Suprapubic skin (tissue), 4 donors: Measurements from ENCODE around the gene SEMA3G. TPM values are rescaled to one million over a fixed set of nuclear protein-coding genes. Genes with fewer than 3 reads are reported as not detected.

Source experiments
- DNase-seq, 2 donors: peaks; one replicate each; pipeline ENCODE4 v3.0.0-alpha.2; 2019; ENCODE audit warnings: low spot score in 2 of 2
- H3K27ac ChIP-seq: fragments of 200-600 bp; sonication (generic); one replicate; pipeline ENCODE4 v1.5.1; 2019
- H3K27me3 ChIP-seq: fragments of 200-600 bp; sonication (generic); one replicate; pipeline ENCODE4 v1.5.1; 2019
- H3K36me3 ChIP-seq: fragments of 200-600 bp; sonication (generic); one replicate; pipeline ENCODE4 v1.5.1; 2019
- H3K4me1 ChIP-seq: fragments of 200-600 bp; sonication (generic); one replicate; pipeline ENCODE4 v1.5.1; 2019
- H3K4me3 ChIP-seq: fragments of 200-600 bp; sonication (generic); one replicate; pipeline ENCODE4 v1.5.1; 2019; ENCODE audit warnings: mild to moderate bottlenecking
- H3K9me3 ChIP-seq: fragments of 200-600 bp; sonication (generic); one replicate; pipeline ENCODE4 v1.5.1; 2019
- CTCF ChIP-seq, 2 donors: fragments of 200-600 bp in 1 of 2; fragments of 450-650 bp in 1 of 2; sonication (generic) in 1 of 2; IDR thresholded peaks; one replicate each; pipeline ENCODE4 v1.5.1; 2016 to 2019; ENCODE audit warnings: antibody characterized with exemption in 2 of 2, mild to moderate bottlenecking in 1 of 2, moderate library complexity in 1 of 2
- EP300 ChIP-seq: sonication (generic); formaldehyde crosslinking; IDR thresholded peaks from one replicate; pipeline ENCODE4 v1.6.1; 2017; ENCODE audit warnings: antibody characterized with exemption
- POLR2A ChIP-seq, 2 donors: fragments of 450-650 bp; IDR thresholded peaks; one replicate each; pipeline ENCODE4 v1.6.1; 2017; ENCODE audit warnings: antibody characterized with exemption in 2 of 2, mild to moderate bottlenecking in 2 of 2, moderate library complexity in 2 of 2
- POLR2AphosphoS5 ChIP-seq, 3 donors: sonication (generic); formaldehyde crosslinking; IDR thresholded peaks; one replicate each; pipeline ENCODE4 v1.6.1; 2017; ENCODE audit warnings: antibody characterized with exemption in 3 of 3
- WGBS: methylation state at CpG from one replicate; pipeline ENCODE4 v1.1.5; 2018; 5-methylcytosine and 5-hydroxymethylcytosine counted together
- total RNA-seq, 4 donors: library from RNA; depleted of rRNA; stranded (reverse); fragments of >200 nt; gene quantifications; one replicate each; pipeline ENCODE4 v1.1.0, GENCODE V29; 2016

The SEMA3G gene
- total RNA-seq, 4 donors from 2014 or later: 14.4 to 44.0 (median 26.5) TPM

GRCh38 chr3:52431459-52432223, 13.3 kb downstream of the SEMA3G start:
- 63% methylated on average over 10 of the region's 10 CpGs for WGBS
- Histone ChIP-seq H3K4me3 (no peak overlapping the region), H3K27ac (peak overlapping the region; percentile 15), H3K36me3 (no peaks in the 10 kb centered on the region), H3K27me3 (no peaks in the 10 kb centered on the region), H3K4me1 (peaks cover 58% of the 10 kb centered on the region), H3K9me3 (no peaks in the 10 kb centered on the region)
- TF ChIP-seq POLR2AphosphoS5 (IDR thresholded peaks at IDR 0.05) (no peak), POLR2A (IDR thresholded peaks at IDR 0.05) (no peak), CTCF (IDR thresholded peaks at IDR 0.05) (no peak), EP300 (no peak)
- peak in 1 of 2 donors; percentile 44 for DNase-seq

- Histone ChIP-seq H3K9me3 (no peaks in the 10 kb centered on the region), H3K27me3 (no peaks in the 10 kb centered on the region), H3K4me1 (peaks cover 49% of the 10 kb centered on the region), H3K27ac (no peak overlapping the region), H3K4me3 (no peak overlapping the region), H3K36me3 (no peaks in the 10 kb centered on the region)
- 95% methylated on average over 9 of the region's 9 CpGs for WGBS
- DNase-seq: peak in 1 of 2 donors; percentile 32
- TF ChIP-seq CTCF (IDR thresholded peaks at IDR 0.05): no peak
Observed at GRCh38 chr3:52430416-52430810, 14.5 kb downstream of the SEMA3G start.

GRCh38 chr3:52429779-52430415, 15.0 kb downstream of the SEMA3G start:
- 91% methylated on average over 7 of the region's 7 CpGs for WGBS
- Histone ChIP-seq H3K9me3 (no peaks in the 10 kb centered on the region), H3K27me3 (no peaks in the 10 kb centered on the region), H3K27ac (no peak overlapping the region), H3K36me3 (no peaks in the 10 kb centered on the region), H3K4me3 (no peak overlapping the region), H3K4me1 (peaks cover 43% of the 10 kb centered on the region)
- TF ChIP-seq CTCF (IDR thresholded peaks at IDR 0.05) (no peak), POLR2AphosphoS5 (IDR thresholded peaks at IDR 0.05) (no peak), EP300 (no peak), POLR2A (IDR thresholded peaks at IDR 0.05) (no peak)
- peak in 1 of 2 donors; percentile 46 for DNase-seq

GRCh38 chr3:52429031-52429430, 15.9 kb downstream of the SEMA3G start:
- peaks cover 35% of the 10 kb centered on the region for H3K4me1 ChIP-seq
- no peak for TF ChIP-seq EP300
- no peak for TF ChIP-seq CTCF (IDR thresholded peaks at IDR 0.05)
- no peak for TF ChIP-seq POLR2AphosphoS5 (IDR thresholded peaks at IDR 0.05)
- TF ChIP-seq POLR2A (IDR thresholded peaks at IDR 0.05): no peak
- no peaks in the 10 kb centered on the region for H3K36me3 ChIP-seq
- no peak overlapping the region for H3K27ac ChIP-seq
- peak in 1 of 2 donors; percentile 61 for DNase-seq
- no peaks in the 10 kb centered on the region for H3K27me3 ChIP-seq
- no peaks in the 10 kb centered on the region for H3K9me3 ChIP-seq
- H3K4me3 ChIP-seq: no peak overlapping the region
- WGBS: 42% methylated on average over 3 of the region's 3 CpGs

DNA sequence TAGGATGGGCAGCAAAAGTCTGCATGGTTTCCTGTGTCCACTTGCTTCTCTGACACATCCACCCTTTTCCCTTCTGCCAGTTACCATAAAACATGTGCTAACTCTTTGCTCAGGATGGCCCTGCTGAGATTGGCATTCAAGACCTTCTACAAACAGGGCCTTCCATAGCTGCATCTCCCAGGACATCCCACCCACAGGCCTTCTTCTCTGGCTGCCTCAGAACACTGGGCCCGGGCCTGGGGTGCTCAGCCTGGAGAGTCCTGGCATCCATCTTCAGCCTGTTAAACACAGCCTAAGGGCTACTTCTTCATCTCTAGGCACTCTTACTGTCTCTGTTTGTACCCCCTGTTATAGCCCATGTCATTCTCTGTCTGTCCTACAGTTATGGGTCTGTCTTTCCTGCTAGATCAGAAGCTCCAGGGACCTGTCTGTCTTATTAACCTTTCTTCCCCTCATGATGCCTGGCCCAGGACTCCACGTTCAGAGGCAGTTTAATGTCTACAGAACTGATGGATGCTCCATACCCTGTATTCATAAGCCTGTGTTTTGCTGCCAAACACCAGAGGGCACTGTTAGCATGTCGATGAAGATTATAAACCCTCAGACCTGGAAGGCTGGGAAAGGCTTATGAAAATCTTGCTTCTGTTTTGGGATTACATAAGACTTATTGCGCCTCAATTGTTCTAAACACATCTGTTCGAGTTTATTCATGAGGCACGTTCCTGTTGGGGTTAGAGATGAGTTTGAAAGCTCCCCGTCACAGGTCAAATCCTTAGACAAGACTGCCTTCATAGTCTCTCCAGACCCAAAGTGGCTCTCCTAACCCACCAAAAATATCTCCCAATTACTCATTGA, 16.5 kb downstream of the SEMA3G start:
- Histone ChIP-seq H3K36me3 (no peaks in the 10 kb centered on the region), H3K4me3 (no peak overlapping the region), H3K27me3 (no peaks in the 10 kb centered on the region), H3K9me3 (no peaks in the 10 kb centered on the region), H3K27ac (no peak overlapping the region), H3K4me1 (peaks cover 28% of the 10 kb centered on the region)
- DNase-seq: peak in 1 of 2 donors; percentile 75
- no peak for TF ChIP-seq POLR2A (IDR thresholded peaks at IDR 0.05)
- no peak for TF ChIP-seq POLR2AphosphoS5 (IDR thresholded peaks at IDR 0.05)
- peak; percentile 55 to 63 for TF ChIP-seq CTCF (IDR thresholded peaks at IDR 0.05)
- WGBS: 11% methylated on average over 7 of the region's 7 CpGs
